NCI-H2029 treated with DMSO at 0.1 percent for 48 hours (cell line): Measurements from ENCODE around the gene SPCS2.
"Not testable (repeated sequence)": the region's sequence is repeated elsewhere in the genome, so short reads cannot be mapped to it uniquely, and the experiment has no call there.

Source experiments
- DNase-seq: peaks from one replicate; lab custom pipeline; 2025; lab: John Stamatoyannopoulos, UW

SPCS2 gene

GRCh38 chr11:74950374-74950969, 1.4 kb downstream of the SPCS2 start:
- DNase-seq = no peak

DNA sequence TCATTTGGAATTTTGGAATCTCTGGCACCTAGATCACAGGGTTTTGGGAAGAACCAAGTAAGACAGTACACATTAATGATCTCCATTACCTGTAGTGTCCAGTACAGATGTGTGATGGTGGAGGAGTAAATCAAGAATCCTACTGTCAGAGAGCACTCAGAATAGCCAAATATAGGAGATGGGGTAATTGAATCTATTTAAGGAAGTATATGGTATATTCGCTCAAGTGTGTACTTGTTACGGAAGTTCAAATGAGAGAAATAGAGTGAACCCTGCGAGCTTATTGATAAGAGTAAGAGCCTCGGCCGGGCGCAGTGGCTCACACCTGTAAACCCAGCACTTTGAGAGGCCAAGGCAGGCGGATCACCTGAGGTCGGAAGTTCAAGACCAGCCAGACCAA, 2.2 kb downstream of the SPCS2 start:
- DNase-seq = no peak

- DNase-seq = no peak
Observed at GRCh38 chr11:74952752-74953151, 3.7 kb downstream of the SPCS2 start.

DNA sequence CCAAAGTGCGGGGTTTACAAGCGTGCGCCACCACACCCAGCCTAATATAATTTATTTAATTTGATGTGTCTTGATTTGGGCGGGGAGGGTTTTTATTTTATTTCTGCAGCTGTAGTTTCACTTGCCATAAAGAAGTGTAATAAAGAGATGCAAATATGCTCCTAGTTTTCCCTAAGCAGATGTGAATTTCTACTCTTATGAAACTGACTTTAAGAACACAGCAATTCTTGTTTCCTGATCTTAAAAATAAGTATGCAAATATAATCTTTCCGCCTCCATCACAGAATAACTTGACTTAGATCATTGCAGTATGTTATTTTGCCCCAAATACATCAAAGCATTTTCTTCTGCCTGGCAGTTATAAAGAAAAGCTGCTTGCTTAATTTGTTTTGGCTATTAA, 4.4 kb downstream of the SPCS2 start:
- DNase-seq = no peak

GRCh38 chr11:74954199-74954598, 5.1 kb downstream of the SPCS2 start:
- DNase-seq = no peak

DNA sequence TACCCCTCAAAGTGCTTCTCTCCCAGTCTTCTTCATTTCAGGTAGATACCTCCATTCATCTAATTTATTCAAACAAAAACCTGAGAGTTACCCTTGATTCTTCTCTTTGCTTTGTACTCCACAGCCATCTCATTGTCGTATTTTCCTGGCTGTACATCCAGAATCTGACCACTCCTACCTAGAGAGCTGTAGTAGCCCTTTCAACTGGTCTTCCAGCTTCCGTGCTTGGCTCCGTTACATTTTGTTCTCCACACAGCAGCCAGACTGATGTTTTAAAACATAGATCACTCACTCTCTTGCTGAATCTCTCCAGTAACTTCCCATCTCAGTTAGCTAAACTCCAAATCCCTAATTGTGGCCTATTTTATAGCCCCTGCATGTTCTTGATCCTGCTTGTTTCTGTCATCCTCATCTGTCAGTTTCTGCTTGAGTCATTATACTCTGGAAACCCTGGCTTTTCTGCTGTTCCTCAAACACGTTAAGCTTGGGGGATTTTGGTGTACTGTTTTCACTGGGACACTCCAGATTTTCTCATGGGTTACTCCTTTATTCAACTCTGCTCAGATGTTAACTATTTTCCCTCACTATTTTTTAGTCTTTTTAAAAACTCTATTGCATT, 7.4 kb downstream of the SPCS2 start:
- DNase-seq = no peak

- DNase-seq = no peak
Observed at GRCh38 chr11:74957937-74958629, 9.0 kb downstream of the SPCS2 start.

GRCh38 chr11:74960128-74960527, 11.1 kb downstream of the SPCS2 start:
- DNase-seq = not testable (repeated sequence)

- DNase-seq = no peak
Observed at GRCh38 chr11:74966651-74967050, 17.6 kb downstream of the SPCS2 start.

GRCh38 chr11:74970852-74971395, 21.9 kb downstream of the SPCS2 start:
- DNase-seq = no peak

DNA sequence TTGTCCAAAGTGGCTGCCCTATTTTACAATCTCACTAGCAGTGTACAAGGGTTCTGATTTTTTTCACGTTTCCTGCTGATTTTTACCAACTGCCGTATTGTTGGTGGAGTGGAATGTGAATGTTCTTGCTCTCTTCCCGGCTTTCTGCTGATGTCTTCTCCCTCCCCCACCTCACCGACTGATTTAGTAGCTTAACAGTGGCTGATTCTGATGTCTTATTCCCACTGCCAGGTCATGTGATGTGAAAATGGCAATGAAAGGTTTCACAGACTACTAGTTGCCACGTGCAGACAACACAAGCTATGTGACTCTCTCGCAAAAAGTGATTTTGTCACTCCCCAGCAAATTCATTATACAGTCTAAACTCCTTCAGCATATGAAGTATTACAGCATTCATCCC, 22.4 kb downstream of the SPCS2 start:
- DNase-seq = no peak

DNA sequence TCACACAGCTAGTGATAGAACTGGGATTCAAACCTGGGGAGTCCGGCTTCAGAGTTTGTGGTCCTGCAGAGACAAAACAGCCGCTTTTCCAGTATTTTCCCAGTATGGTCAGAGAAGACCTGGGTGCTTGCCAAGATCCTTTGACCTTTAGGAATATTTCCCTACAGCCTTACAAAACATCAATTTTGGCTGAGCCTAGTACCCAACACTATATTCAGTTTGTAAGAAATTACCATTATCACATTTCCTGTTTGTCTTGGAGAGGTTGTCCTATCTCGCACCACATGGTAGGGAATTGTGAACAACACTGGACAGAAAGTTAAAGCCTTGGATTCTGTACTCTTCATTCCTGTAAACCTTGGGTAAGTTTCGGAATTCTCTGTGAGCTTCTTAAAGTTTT, 29.0 kb downstream of the SPCS2 start:
- DNase-seq = no peak

DNA sequence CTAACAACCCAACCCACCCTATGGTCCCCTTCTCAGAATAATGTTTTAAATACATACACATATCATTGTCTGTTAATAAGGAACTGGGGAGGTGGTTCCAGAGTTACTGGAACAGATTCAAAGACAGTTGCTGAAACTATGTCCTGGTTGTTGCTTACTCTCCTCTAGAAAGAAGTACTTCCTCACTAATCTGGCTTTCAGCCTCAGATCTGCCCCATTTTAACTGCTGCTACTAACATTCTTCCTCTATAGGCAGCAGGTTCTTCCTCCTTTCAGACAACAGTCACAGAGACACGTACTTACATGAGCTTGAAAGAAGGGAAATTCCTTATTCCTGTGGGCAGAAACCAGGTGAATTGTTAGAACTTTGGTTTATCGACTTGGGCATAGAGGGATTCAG, 31.6 kb downstream of the SPCS2 start:
- no peak for DNase-seq

- DNase-seq = no peak
Observed at GRCh38 chr11:74981888-74982287, 32.8 kb downstream of the SPCS2 start.

- DNase-seq = no peak
Observed at GRCh38 chr11:74984070-74984469, 35.0 kb downstream of the SPCS2 start.

DNA sequence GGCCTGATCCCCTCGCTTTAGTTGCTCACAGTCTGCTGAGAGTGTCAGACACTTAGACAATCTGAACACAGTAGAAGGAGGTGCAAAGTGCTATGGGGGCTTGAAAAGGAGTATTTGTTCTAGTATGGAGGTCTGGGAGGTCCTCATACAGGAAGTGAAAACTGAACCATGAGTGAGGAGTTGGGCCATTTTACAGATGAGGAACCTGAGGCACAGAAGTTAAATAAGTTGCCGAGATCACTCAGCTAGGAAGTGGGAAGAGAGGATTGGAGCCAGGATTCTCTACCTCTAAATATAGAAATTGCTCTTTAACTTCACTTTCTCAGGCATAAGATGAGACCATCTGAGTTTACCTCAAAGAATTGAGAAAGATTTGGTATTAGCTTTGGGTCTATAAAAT, 35.7 kb downstream of the SPCS2 start:
- DNase-seq = no peak

GRCh38 chr11:74988541-74989259, 39.6 kb downstream of the SPCS2 start, which contains the start of gene NEU3:
NEU3 (plus strand) TSS chr11:74988933; CDS start chr11:74989061, 128 bp downstream.
- DNase-seq = peak; percentile 86

DNA sequence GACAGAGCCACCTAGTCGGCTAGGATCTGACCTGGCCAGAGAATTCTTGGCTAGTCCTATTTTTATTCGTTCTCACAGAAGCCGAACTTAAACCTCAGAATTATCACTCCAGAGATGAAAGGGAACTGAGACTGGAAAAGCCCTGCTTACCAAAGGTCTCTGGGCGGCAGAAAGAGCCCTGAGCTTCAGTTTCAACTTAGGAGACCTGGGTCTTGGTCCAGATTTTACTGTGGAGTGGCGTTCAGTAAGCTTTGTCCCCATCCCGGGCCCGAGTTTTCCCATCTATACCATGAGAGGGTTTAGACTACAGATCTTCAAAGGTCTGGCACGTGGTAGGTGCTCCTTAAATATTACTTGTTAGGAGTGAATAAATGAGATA, 40.2 kb downstream of the SPCS2 start:
- DNase-seq = no peak

- not testable (repeated sequence) for DNase-seq
Observed at GRCh38 chr11:74990150-74990549, 41.1 kb downstream of the SPCS2 start.

GRCh38 chr11:74990941-74991340, 41.9 kb downstream of the SPCS2 start:
- no peak for DNase-seq

DNA sequence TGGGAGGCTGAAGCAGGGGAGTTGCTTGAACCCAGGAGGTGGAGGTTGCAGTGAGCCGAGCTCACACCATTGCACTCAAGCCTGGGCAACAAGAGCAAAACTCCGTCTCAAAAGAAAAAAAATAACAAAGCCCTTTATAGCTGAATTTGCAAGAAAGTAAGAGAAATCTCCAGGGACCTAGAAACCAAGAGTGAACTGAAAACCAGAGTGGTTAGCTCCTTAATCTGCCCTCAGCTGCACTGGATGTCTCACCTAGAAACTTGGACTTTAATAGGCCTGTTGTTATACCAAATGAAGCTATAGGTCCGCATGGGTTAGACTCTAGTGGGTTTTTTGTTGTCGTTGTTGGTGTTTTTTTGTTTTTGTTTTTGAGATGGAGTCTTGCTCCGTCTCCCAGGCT, 43.8 kb downstream of the SPCS2 start:
- no peak for DNase-seq

- no peak for DNase-seq
Observed at GRCh38 chr11:75000975-75001354, 51.9 kb downstream of the SPCS2 start.

DNA sequence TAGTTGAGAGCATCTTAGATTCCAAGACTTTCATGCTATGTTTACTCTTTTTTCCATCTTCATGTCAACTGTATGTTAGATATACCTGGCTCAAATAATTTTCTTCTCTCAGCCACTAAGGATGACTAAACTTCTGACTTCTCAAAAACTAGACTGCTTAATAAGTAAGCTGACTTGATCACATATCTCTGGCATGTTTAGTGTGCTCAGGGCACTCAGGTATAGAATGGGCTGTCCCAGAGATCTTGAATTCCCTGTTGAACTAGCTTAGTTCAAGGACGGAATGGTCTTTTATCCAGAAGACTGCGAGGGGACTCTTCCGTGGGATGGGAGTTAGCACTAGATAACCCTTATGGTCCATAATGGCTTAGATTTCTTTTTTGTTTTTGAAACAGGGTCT, 52.6 kb downstream of the SPCS2 start:
- DNase-seq = no peak
